Measurements from ENCODE around the gene SRSF7.
"Not testable (repeated sequence)": the region's sequence is repeated elsewhere in the genome, so short reads cannot be mapped to it uniquely, and the experiment has no call there.

SRSF7 gene

GRCh38 chr2:38763228-38763627 lies 12.1 kb upstream of the SRSF7 start:
- TF ChIP-seq CTCF (IDR thresholded peaks at IDR 0.05; ENCODE audit: poor library complexity, severe bottlenecking), result no peak
- H3K27me3 ChIP-seq (ENCODE audit: insufficient read depth, poor library complexity, severe bottlenecking), result no peaks in the 10 kb centered on the region
- no peak overlapping the region for H3K4me3 ChIP-seq (ENCODE audit: severe bottlenecking)
- no peaks in the 10 kb centered on the region for H3K36me3 ChIP-seq (ENCODE audit: low read depth)
- ATAC-seq (ENCODE audit: low read depth) (no peak), DNase-seq (ENCODE audit: low spot score) (no peak)
- H3K9me3 ChIP-seq (ENCODE audit: severe bottlenecking), result no peaks in the 10 kb centered on the region
- no peak overlapping the region for H3K27ac ChIP-seq (ENCODE audit: poor library complexity, severe bottlenecking)
- H3K4me1 ChIP-seq (ENCODE audit: insufficient read depth, poor library complexity, severe bottlenecking), result peaks cover 20% of the 10 kb centered on the region

- not testable (repeated sequence) for H3K27ac ChIP-seq (ENCODE audit: poor library complexity, severe bottlenecking); H3K27me3 ChIP-seq (ENCODE audit: insufficient read depth, poor library complexity, severe bottlenecking); ATAC-seq (ENCODE audit: low read depth); H3K4me3 ChIP-seq (ENCODE audit: severe bottlenecking); DNase-seq (ENCODE audit: low spot score); H3K4me1 ChIP-seq (ENCODE audit: insufficient read depth, poor library complexity, severe bottlenecking); H3K36me3 ChIP-seq (ENCODE audit: low read depth); H3K9me3 ChIP-seq (ENCODE audit: severe bottlenecking)
Observed at GRCh38 chr2:38755891-38756290, 4.7 kb upstream of the SRSF7 start.

GRCh38 chr2:38754506-38754905 lies 3.3 kb upstream of the SRSF7 start:
- TF ChIP-seq CTCF (IDR thresholded peaks at IDR 0.05; ENCODE audit: poor library complexity, severe bottlenecking), result no peak
- Histone ChIP-seq H3K4me1 (ENCODE audit: insufficient read depth, poor library complexity, severe bottlenecking) (peaks cover 7% of the 10 kb centered on the region), H3K36me3 (ENCODE audit: low read depth) (peaks cover 7% of the 10 kb centered on the region), H3K4me3 (ENCODE audit: severe bottlenecking) (peak overlapping the region; percentile 12), H3K27ac (ENCODE audit: poor library complexity, severe bottlenecking) (no peak overlapping the region), H3K27me3 (ENCODE audit: insufficient read depth, poor library complexity, severe bottlenecking) (no peaks in the 10 kb centered on the region), H3K9me3 (ENCODE audit: severe bottlenecking) (no peaks in the 10 kb centered on the region)
- ATAC-seq (ENCODE audit: low read depth) (no peak), DNase-seq (ENCODE audit: low spot score) (no peak)

- no peak overlapping the region for H3K4me3 ChIP-seq (ENCODE audit: severe bottlenecking)
- H3K9me3 ChIP-seq (ENCODE audit: severe bottlenecking), result no peaks in the 10 kb centered on the region
- no peak for TF ChIP-seq CTCF (IDR thresholded peaks at IDR 0.05; ENCODE audit: poor library complexity, severe bottlenecking)
- H3K27ac ChIP-seq (ENCODE audit: poor library complexity, severe bottlenecking), result no peak overlapping the region
- no peak for ATAC-seq (ENCODE audit: low read depth)
- no peak for DNase-seq (ENCODE audit: low spot score)
- peaks cover 12% of the 10 kb centered on the region for H3K36me3 ChIP-seq (ENCODE audit: low read depth)
- peaks cover 11% of the 10 kb centered on the region for H3K4me1 ChIP-seq (ENCODE audit: insufficient read depth, poor library complexity, severe bottlenecking)
- H3K27me3 ChIP-seq (ENCODE audit: insufficient read depth, poor library complexity, severe bottlenecking), result no peaks in the 10 kb centered on the region
Observed at GRCh38 chr2:38754049-38754448, 2.9 kb upstream of the SRSF7 start.

GRCh38 chr2:38751596-38752410 lies 642 bp upstream of the SRSF7 start:
- no peak for TF ChIP-seq CTCF (IDR thresholded peaks at IDR 0.05; ENCODE audit: poor library complexity, severe bottlenecking)
- DNase-seq (ENCODE audit: low spot score) (no peak), ATAC-seq (ENCODE audit: low read depth) (no peak)
- H3K27ac ChIP-seq (ENCODE audit: poor library complexity, severe bottlenecking), result peak overlapping the region; percentile 77
- H3K9me3 ChIP-seq (ENCODE audit: severe bottlenecking), result no peaks in the 10 kb centered on the region
- peak overlapping the region; percentile 86 for H3K4me3 ChIP-seq (ENCODE audit: severe bottlenecking)
- H3K27me3 ChIP-seq (ENCODE audit: insufficient read depth, poor library complexity, severe bottlenecking), result no peaks in the 10 kb centered on the region
- peaks cover 24% of the 10 kb centered on the region for H3K4me1 ChIP-seq (ENCODE audit: insufficient read depth, poor library complexity, severe bottlenecking)
- peaks cover 34% of the 10 kb centered on the region for H3K36me3 ChIP-seq (ENCODE audit: low read depth)
